ENCODE measurements around the gene TENT4A. TPM values are rescaled to one million over a fixed set of nuclear protein-coding genes. Genes with fewer than 3 reads are reported as not detected.
A peak's percentile ranks its signal among the peaks of the same experiment; 100 is the strongest.

Gene TENT4A
- total RNA-seq, 1 experiment from 2014 or later, result 39.3 TPM

DNA sequence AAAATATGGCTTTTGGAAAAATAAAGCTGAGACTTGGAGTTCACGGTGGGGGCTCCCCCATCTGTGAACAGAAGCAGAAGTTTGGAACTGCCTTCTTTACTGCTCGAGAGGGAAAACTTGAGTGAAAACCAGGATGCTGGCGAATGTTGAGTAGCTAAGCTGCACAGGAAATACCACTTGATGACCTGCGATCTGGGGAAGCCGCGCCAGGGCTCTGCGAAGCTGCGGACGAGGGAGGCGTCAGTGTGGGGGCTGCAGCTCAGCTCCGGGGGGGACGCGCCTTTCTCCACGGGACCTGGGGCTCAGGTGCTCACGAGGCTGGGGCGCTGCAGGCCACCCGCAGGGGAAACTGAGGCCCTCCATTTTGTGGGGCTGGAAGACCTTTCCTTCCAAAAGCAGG lies 62.3 kb downstream of the TENT4A start:
- no peak overlapping the region for H3K4me3 ChIP-seq (ENCODE audit: low read length)
- no peak for DNase-seq
- no peaks in the 10 kb centered on the region for H3K9me2 ChIP-seq (replicated peaks; ENCODE audit: low read length)
- intact Hi-C loops (cut with micrococcal nuclease), result no loop called here
- ChIA-PET POLR2A (ENCODE audit: unreplicated experiment) (no interaction called here), CTCF (no interaction called here)
- peaks cover 3% of the 10 kb centered on the region; the same call in 1 of the 2 replicates for H3K4me1 ChIP-seq (ENCODE audit: insufficient read depth, low read length)
- H3F3A ChIP-seq (ENCODE audit: low read length, unreplicated experiment), result no peaks in the 10 kb centered on the region
- no peak for ATAC-seq
- H3K9me3 ChIP-seq (ENCODE audit: low read length), result no peaks in the 10 kb centered on the region
- no peaks in the 10 kb centered on the region for H3K36me3 ChIP-seq (ENCODE audit: low read depth, low read length)
- H4K20me1 ChIP-seq (ENCODE audit: low read length), result no peaks in the 10 kb centered on the region
- no peak overlapping the region for H3K27ac ChIP-seq (ENCODE audit: low read length)
- no peak overlapping the region for H3K4me2 ChIP-seq (ENCODE audit: low read length)
- no TSS peak for BruUV-seq (replicated peaks)
- no peaks in the 10 kb centered on the region for H3K79me2 ChIP-seq (ENCODE audit: low read length)
- no peak overlapping the region for H3K9ac ChIP-seq (ENCODE audit: low read length)
- no peaks in the 10 kb centered on the region for H3K27me3 ChIP-seq (ENCODE audit: low read length)
- TF ChIP-seq EZH2phosphoT487 (IDR thresholded peaks at IDR 0.05; ENCODE audit: borderline replicate concordance, low read length) (no peak), EZH2 (IDR thresholded peaks at IDR 0.05; ENCODE audit: low read length, unreplicated experiment) (no peak)
- TF ChIP-seq, protein P1, sequence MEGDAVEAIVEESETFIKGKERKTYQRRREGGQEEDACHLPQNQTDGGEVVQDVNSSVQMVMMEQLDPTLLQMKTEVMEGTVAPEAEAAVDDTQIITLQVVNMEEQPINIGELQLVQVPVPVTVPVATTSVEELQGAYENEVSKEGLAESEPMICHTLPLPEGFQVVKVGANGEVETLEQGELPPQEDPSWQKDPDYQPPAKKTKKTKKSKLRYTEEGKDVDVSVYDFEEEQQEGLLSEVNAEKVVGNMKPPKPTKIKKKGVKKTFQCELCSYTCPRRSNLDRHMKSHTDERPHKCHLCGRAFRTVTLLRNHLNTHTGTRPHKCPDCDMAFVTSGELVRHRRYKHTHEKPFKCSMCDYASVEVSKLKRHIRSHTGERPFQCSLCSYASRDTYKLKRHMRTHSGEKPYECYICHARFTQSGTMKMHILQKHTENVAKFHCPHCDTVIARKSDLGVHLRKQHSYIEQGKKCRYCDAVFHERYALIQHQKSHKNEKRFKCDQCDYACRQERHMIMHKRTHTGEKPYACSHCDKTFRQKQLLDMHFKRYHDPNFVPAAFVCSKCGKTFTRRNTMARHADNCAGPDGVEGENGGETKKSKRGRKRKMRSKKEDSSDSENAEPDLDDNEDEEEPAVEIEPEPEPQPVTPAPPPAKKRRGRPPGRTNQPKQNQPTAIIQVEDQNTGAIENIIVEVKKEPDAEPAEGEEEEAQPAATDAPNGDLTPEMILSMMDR (conservative IDR thresholded peaks at IDR 0.05; ENCODE audit: low read depth, low read length), result no peak
- H2AFZ ChIP-seq (ENCODE audit: low read length), result no peak overlapping the region

DNA sequence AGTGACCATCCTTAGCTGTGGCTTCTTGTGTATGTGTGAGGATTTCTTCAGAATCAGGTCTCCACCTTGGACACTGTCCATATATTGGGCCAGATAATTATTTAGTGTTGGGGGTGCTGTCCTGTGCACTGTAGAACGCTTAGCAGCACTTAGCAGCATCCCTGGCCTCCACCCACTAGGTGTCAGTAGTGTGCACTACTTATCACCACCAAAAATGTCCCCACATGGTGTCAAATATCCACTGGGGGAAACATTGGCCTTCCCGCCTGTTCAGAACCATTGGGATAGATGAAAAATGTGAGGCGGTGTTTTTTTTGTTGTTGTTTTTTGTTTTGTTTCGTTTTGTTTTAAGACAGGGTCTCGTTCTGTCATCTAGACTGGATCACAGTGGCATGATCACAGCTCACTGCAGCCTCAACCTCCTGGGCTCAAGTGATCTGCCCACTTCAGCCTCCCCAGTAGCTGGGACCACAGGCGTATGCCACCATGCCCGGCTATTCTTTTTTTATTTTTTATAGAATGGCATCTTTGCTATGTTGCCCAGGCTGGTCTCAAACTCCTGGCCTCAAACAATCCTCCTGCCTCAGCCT lies 67.7 kb downstream of the TENT4A start:
- DNase-seq (peak; percentile 52), ATAC-seq (peak; percentile 24; the same call in 1 of the 2 replicates)
- Histone ChIP-seq H3F3A (ENCODE audit: low read length, unreplicated experiment) (no peaks in the 10 kb centered on the region), H3K27ac (ENCODE audit: low read length) (no peak overlapping the region), H3K9ac (ENCODE audit: low read length) (no peak overlapping the region), H2AFZ (ENCODE audit: low read length) (no peak overlapping the region), H3K9me2 (replicated peaks; ENCODE audit: low read length) (no peaks in the 10 kb centered on the region), H3K4me2 (ENCODE audit: low read length) (no peak overlapping the region), H3K36me3 (ENCODE audit: low read depth, low read length) (no peaks in the 10 kb centered on the region), H3K4me1 (ENCODE audit: insufficient read depth, low read length) (0 out of 2 replicates have a peak, but pooled peaks cover 8% of the 10 kb centered on the region), H3K79me2 (ENCODE audit: low read length) (no peaks in the 10 kb centered on the region), H3K4me3 (ENCODE audit: low read length) (no peak overlapping the region), H3K27me3 (ENCODE audit: low read length) (no peaks in the 10 kb centered on the region), H4K20me1 (ENCODE audit: low read length) (no peaks in the 10 kb centered on the region), H3K9me3 (ENCODE audit: low read length) (no peaks in the 10 kb centered on the region)
- ChIA-PET POLR2A (ENCODE audit: unreplicated experiment) (no interaction called here), CTCF (no interaction called here)
- intact Hi-C loops (cut with micrococcal nuclease), result no loop called here
- no peak for TF ChIP-seq EZH2 (IDR thresholded peaks at IDR 0.05; ENCODE audit: low read length, unreplicated experiment)
- TF ChIP-seq, protein P1 (conservative IDR thresholded peaks at IDR 0.05; ENCODE audit: low read depth, low read length), result peak; percentile 89
- TF ChIP-seq EZH2phosphoT487 (IDR thresholded peaks at IDR 0.05; ENCODE audit: borderline replicate concordance, low read length), result no peak
- no TSS peak for BruUV-seq (replicated peaks)

DNA sequence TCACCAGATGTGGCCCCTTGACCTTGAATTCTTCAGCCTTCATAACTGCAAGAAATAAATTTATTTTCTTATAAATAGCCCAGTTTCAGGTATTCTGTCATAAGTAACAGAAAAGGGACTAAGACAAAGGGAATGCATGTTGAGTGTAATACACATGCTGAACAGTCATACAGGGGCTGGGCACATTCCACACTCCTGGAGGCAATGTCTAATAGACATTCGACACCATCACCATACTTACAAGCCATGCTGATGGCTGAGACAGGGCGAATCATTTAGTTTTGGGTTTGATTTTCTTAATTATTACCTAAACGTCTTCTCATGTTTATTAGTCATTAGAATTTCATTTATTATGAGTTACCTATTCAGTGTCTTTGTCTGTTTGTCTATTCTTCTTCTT lies 68.5 kb downstream of the TENT4A start:
- ATAC-seq, result peak; percentile 71
- Histone ChIP-seq H3K9me2 (replicated peaks; ENCODE audit: low read length) (no peaks in the 10 kb centered on the region), H3K9ac (ENCODE audit: low read length) (no peak overlapping the region), H3K4me3 (ENCODE audit: low read length) (no peak overlapping the region), H3K4me1 (ENCODE audit: insufficient read depth, low read length) (0 out of 2 replicates have a peak, but pooled peaks cover 8% of the 10 kb centered on the region), H4K20me1 (ENCODE audit: low read length) (no peaks in the 10 kb centered on the region), H3K4me2 (ENCODE audit: low read length) (no peak overlapping the region), H3K27me3 (ENCODE audit: low read length) (no peaks in the 10 kb centered on the region), H3K79me2 (ENCODE audit: low read length) (no peaks in the 10 kb centered on the region), H3F3A (ENCODE audit: low read length, unreplicated experiment) (no peaks in the 10 kb centered on the region), H2AFZ (ENCODE audit: low read length) (no peak overlapping the region), H3K27ac (ENCODE audit: low read length) (no peak overlapping the region), H3K9me3 (ENCODE audit: low read length) (no peaks in the 10 kb centered on the region), H3K36me3 (ENCODE audit: low read depth, low read length) (no peaks in the 10 kb centered on the region)
- DNase-seq, result peak; percentile 65
- TF ChIP-seq, protein P1 (conservative IDR thresholded peaks at IDR 0.05; ENCODE audit: low read depth, low read length), result no peak
- TF ChIP-seq EZH2 (IDR thresholded peaks at IDR 0.05; ENCODE audit: low read length, unreplicated experiment) (no peak), EZH2phosphoT487 (IDR thresholded peaks at IDR 0.05; ENCODE audit: borderline replicate concordance, low read length) (no peak)
- ChIA-PET CTCF (no interaction called here), POLR2A (ENCODE audit: unreplicated experiment) (no interaction called here)
- no TSS peak for BruUV-seq (replicated peaks)
- intact Hi-C loops (cut with micrococcal nuclease), result no loop called here

Measured in PC-3 (cell line).